ENCODE data around the gene ERBB2. TPM values are rescaled to one million over a fixed set of nuclear protein-coding genes. Genes with fewer than 3 reads are reported as not detected.

The ERBB2 gene
- total RNA-seq, 2 donors from 2014 or later: 110 to 133 TPM

DNA sequence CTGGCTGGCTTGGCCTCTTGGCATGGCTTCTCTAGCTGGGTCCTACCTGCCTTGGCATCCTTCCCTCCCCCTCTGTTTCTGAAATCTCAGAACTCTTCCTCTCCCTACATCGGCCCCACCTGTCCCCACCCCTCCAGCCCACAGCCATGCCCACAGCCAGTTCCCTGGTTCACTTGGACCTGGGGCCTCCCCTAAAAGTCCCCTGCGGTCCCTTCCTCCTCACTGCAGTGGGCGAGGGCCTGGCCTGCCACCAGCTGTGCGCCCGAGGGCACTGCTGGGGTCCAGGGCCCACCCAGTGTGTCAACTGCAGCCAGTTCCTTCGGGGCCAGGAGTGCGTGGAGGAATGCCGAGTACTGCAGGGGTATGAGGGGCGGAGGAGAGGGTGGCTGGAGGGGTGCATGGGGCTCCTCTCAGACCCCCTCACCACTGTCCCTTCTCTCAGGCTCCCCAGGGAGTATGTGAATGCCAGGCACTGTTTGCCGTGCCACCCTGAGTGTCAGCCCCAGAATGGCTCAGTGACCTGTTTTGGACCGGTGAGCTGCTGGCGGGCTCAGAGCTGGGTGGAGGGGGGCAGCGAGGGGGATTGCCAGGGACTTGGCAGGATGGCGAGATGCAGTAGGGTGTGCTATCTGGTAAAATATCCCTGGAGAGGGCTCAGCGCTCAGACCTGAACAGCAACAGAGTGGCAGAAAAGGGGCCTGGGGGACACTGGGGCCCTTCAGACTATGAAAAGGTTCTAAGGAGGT is 16.4 kb downstream of the ERBB2 start:
- H3K27me3 ChIP-seq (ENCODE audit: control insufficient read depth, insufficient read depth, low read length, poor library complexity, severe bottlenecking): no peaks in the 10 kb centered on the region
- 95 to 100% methylated on average over 2 to 15 of the region's 15 CpGs for WGBS, 2 experiments (ENCODE audit: insufficient coverage in 1 of 2, insufficient read length in 1 of 2)
- no peak overlapping the region for H3K4me3 Mint-ChIP-seq
- no peaks in the 10 kb centered on the region for H3K4me1 ChIP-seq (ENCODE audit: control insufficient read depth, insufficient read depth, low read length)
- no peak for TF ChIP-seq CTCF (conservative IDR thresholded peaks at IDR 0.05)
- peaks cover 64% of the 10 kb centered on the region for H3K36me3 ChIP-seq (ENCODE audit: control insufficient read depth, insufficient read depth, low read length)
- H3K9me3 ChIP-seq (ENCODE audit: control insufficient read depth, low read length): no peaks in the 10 kb centered on the region
- no peak overlapping the region for H3K9ac ChIP-seq (ENCODE audit: extremely low read depth, low read length, poor library complexity, severe bottlenecking)
- H3K36me3 Mint-ChIP-seq (ENCODE audit: low read depth): peaks cover 61% of the 10 kb centered on the region
- no peaks in the 10 kb centered on the region for H3K27me3 Mint-ChIP-seq (ENCODE audit: insufficient read depth)
- H3K27ac ChIP-seq (ENCODE audit: low read depth, low read length): no peak overlapping the region
- no peak for DNase-seq
- no peaks in the 10 kb centered on the region for H3K4me1 Mint-ChIP-seq
- no peak overlapping the region for H3K27ac Mint-ChIP-seq
- H3K4me3 ChIP-seq (ENCODE audit: low read length): no peak overlapping the region
- no peaks in the 10 kb centered on the region for H3K9me3 Mint-ChIP-seq

- 94 to 95% methylated on average over 3 to 11 of the region's 11 CpGs for WGBS, 2 experiments (ENCODE audit: insufficient coverage in 1 of 2, insufficient read length in 1 of 2)
- Mint-ChIP-seq H3K27me3 (ENCODE audit: insufficient read depth) (no peaks in the 10 kb centered on the region), H3K4me1 (no peaks in the 10 kb centered on the region), H3K27ac (no peak overlapping the region), H3K9me3 (no peaks in the 10 kb centered on the region), H3K4me3 (no peak overlapping the region), H3K36me3 (ENCODE audit: low read depth) (peaks cover 57% of the 10 kb centered on the region)
- H3K9ac ChIP-seq (ENCODE audit: extremely low read depth, low read length, poor library complexity, severe bottlenecking): no peak overlapping the region
- no peak for TF ChIP-seq CTCF (conservative IDR thresholded peaks at IDR 0.05)
- H3K27me3 ChIP-seq (ENCODE audit: control insufficient read depth, insufficient read depth, low read length, poor library complexity, severe bottlenecking): no peaks in the 10 kb centered on the region
- H3K4me1 ChIP-seq (ENCODE audit: control insufficient read depth, insufficient read depth, low read length): no peaks in the 10 kb centered on the region
- H3K36me3 ChIP-seq (ENCODE audit: control insufficient read depth, insufficient read depth, low read length): peaks cover 62% of the 10 kb centered on the region
- no peak overlapping the region for H3K4me3 ChIP-seq (ENCODE audit: low read length)
- DNase-seq: no peak
- H3K9me3 ChIP-seq (ENCODE audit: control insufficient read depth, low read length): no peaks in the 10 kb centered on the region
- H3K27ac ChIP-seq (ENCODE audit: low read depth, low read length): no peak overlapping the region
Measured at GRCh38 chr17:39716879-39717536, 17.1 kb downstream of the ERBB2 start.

- Histone ChIP-seq H3K4me1 (ENCODE audit: control insufficient read depth, insufficient read depth, low read length) (no peaks in the 10 kb centered on the region), H3K27ac (ENCODE audit: low read depth, low read length) (no peak overlapping the region), H3K36me3 (ENCODE audit: control insufficient read depth, insufficient read depth, low read length) (peaks cover 63% of the 10 kb centered on the region), H3K4me3 (ENCODE audit: low read length) (no peak overlapping the region), H3K9ac (ENCODE audit: extremely low read depth, low read length, poor library complexity, severe bottlenecking) (no peak overlapping the region), H3K27me3 (ENCODE audit: control insufficient read depth, insufficient read depth, low read length, poor library complexity, severe bottlenecking) (no peaks in the 10 kb centered on the region), H3K9me3 (ENCODE audit: control insufficient read depth, low read length) (no peaks in the 10 kb centered on the region)
- DNase-seq: no peak
- 93 to 95% methylated on average over 5 to 6 of the region's 6 CpGs for WGBS, 2 experiments (ENCODE audit: insufficient coverage in 1 of 2, insufficient read length in 1 of 2)
- H3K4me3 Mint-ChIP-seq: no peak overlapping the region
- peak overlapping the region; percentile 39 for H3K27ac Mint-ChIP-seq
- H3K4me1 Mint-ChIP-seq: no peaks in the 10 kb centered on the region
- TF ChIP-seq CTCF (conservative IDR thresholded peaks at IDR 0.05): no peak
- peaks cover 51% of the 10 kb centered on the region for H3K36me3 Mint-ChIP-seq (ENCODE audit: low read depth)
- no peaks in the 10 kb centered on the region for H3K9me3 Mint-ChIP-seq
- H3K27me3 Mint-ChIP-seq (ENCODE audit: insufficient read depth): no peaks in the 10 kb centered on the region
Measured at GRCh38 chr17:39717660-39718059, 17.8 kb downstream of the ERBB2 start.
